Smooth muscle cell (in vitro differentiated cells): ENCODE results near the gene UBL5. TPM values are rescaled to one million over a fixed set of nuclear protein-coding genes. Genes with fewer than 3 reads are reported as not detected.

Source experiments
- DNase-seq: peaks from one replicate; lab custom pipeline; 2025; ENCODE audit not compliant: unreplicated experiment; lab: John Stamatoyannopoulos, UW
- H2AFZ ChIP-seq: fragments of 200-600 bp; sonication (generic); 2 replicates; pipeline ENCODE4 v1.6.0; 2016; ENCODE audit warnings: antibody characterized with exemption, low read depth, mild to moderate bottlenecking
- H3F3A ChIP-seq: fragments of 200-600 bp; sonication (generic); 2 replicates; pipeline ENCODE4 v1.6.0; 2017; ENCODE audit warnings: antibody characterized with exemption, low read depth
- H3K27ac ChIP-seq: fragments of 200-600 bp; sonication (generic); 2 replicates; pipeline ENCODE4 v1.5.1; 2016; ENCODE audit warnings: low read depth, mild to moderate bottlenecking
- H3K27me3 ChIP-seq: fragments of 200-600 bp; sonication (generic); 2 replicates; pipeline ENCODE4 v1.6.1; 2016; ENCODE audit warnings: low read depth, mild to moderate bottlenecking
- H3K36me3 ChIP-seq: fragments of 200-600 bp; sonication (generic); 2 replicates; pipeline ENCODE4 v1.5.1; 2016; ENCODE audit warnings: low read depth
- H3K4me1 ChIP-seq: fragments of 200-600 bp; sonication (generic); 2 replicates; pipeline ENCODE4 v1.5.1; 2016; ENCODE audit warnings: low read depth
- H3K4me2 ChIP-seq: fragments of 200-600 bp; sonication (generic); 2 replicates; pipeline ENCODE4 v1.6.0; 2016; ENCODE audit warnings: mild to moderate bottlenecking
- H3K4me3 ChIP-seq: fragments of 200-600 bp; sonication (generic); 2 replicates; pipeline ENCODE4 v1.5.1; 2016; ENCODE audit warnings: mild to moderate bottlenecking
- H3K79me2 ChIP-seq: fragments of 200-600 bp; sonication (generic); 2 replicates; pipeline ENCODE4 v1.6.0; 2016; ENCODE audit warnings: low read depth, mild to moderate bottlenecking
- H3K9ac ChIP-seq: fragments of 200-600 bp; sonication (generic); 2 replicates; pipeline ENCODE4 v1.6.0; 2016; ENCODE audit warnings: low read depth
- H3K9me3 ChIP-seq: fragments of 200-600 bp; sonication (generic); replicated peaks from 2 replicates; pipeline ENCODE4 v1.5.1; 2016; ENCODE audit warnings: low read depth
- H4K20me1 ChIP-seq: fragments of 200-600 bp; sonication (generic); 2 replicates; pipeline ENCODE4 v1.6.0; 2016; ENCODE audit warnings: low read depth
- WGBS: methylation state at CpG from one replicate; pipeline ENCODE4 v1.1.7; 2016; ENCODE audit warnings: low lambda C conversion rate; 5-methylcytosine and 5-hydroxymethylcytosine counted together
- polyA plus RNA-seq: library from polyadenylated mRNA; unstranded; fragments of >200 nt; fragmentation: Nextera tagmentation; extraction: Ambion mirVana; gene quantifications from 2 replicates; pipeline ENCODE4 v1.2.1, GENCODE V29; 2016
- total RNA-seq: library from RNA; depleted of rRNA; stranded (reverse); fragments of >200 nt; gene quantifications from 2 replicates; pipeline ENCODE4 v1.2.3, GENCODE V29; 2014
- TF ChIP-seq, protein P1 (sequence below): fragments of 200-600 bp; sonication (generic); IDR thresholded peaks from 2 replicates; pipeline ENCODE4 v1.5.1; 2017; ENCODE audit warnings: borderline replicate concordance, mild to moderate bottlenecking, antibody characterized with exemption; ENCODE audit not compliant: insufficient read depth, poor library complexity, severe bottlenecking

The UBL5 gene
- total and polyA plus RNA-seq, 2 experiments from 2014 or later, result 574 to 848 TPM

GRCh38 chr19:9872618-9873242, 45.0 kb downstream of the UBL5 start:
- TF ChIP-seq, protein P1, sequence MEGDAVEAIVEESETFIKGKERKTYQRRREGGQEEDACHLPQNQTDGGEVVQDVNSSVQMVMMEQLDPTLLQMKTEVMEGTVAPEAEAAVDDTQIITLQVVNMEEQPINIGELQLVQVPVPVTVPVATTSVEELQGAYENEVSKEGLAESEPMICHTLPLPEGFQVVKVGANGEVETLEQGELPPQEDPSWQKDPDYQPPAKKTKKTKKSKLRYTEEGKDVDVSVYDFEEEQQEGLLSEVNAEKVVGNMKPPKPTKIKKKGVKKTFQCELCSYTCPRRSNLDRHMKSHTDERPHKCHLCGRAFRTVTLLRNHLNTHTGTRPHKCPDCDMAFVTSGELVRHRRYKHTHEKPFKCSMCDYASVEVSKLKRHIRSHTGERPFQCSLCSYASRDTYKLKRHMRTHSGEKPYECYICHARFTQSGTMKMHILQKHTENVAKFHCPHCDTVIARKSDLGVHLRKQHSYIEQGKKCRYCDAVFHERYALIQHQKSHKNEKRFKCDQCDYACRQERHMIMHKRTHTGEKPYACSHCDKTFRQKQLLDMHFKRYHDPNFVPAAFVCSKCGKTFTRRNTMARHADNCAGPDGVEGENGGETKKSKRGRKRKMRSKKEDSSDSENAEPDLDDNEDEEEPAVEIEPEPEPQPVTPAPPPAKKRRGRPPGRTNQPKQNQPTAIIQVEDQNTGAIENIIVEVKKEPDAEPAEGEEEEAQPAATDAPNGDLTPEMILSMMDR, result no peak
- no peak for DNase-seq
- Histone ChIP-seq H3K9ac (no peak overlapping the region), H3K9me3 (no peaks in the 10 kb centered on the region), H3K36me3 (no peaks in the 10 kb centered on the region), H4K20me1 (no peaks in the 10 kb centered on the region), H3K27me3 (no peaks in the 10 kb centered on the region), H3K79me2 (no peaks in the 10 kb centered on the region), H3K4me3 (no peak overlapping the region), H3F3A (no peaks in the 10 kb centered on the region), H3K4me1 (no peaks in the 10 kb centered on the region), H2AFZ (no peak overlapping the region), H3K4me2 (no peak overlapping the region), H3K27ac (no peak overlapping the region)
- WGBS, result 96% methylated on average over 8 of the region's 8 CpGs

DNA sequence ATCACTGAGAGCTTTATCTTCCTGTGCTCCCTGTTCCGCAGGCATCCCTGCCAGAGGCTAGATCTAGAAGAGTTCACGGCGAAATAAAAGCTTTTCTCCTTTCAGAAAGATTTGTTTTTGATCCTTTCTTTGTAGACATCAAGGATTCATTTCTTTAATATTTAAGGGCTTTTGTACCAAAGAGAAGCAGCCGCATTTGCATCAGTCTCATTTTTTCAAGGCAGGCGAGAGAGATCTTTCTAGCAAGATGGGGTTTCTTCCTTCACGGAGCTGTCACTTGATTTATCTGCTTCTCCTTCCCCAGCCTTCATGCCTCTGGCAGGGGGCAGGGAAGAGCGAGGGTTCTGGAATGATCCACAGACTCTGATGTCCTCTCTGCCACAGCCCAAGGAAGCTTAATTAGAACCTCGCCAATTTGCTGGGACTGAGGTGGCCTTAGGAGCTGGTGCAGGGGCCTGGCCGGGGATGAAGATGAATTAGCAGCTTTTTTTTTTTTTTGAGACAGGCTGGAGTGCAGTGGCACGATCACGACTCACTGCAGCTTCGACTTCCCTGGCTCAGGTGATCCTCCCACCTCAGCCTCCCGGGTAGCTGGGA, 47.4 kb downstream of the UBL5 start:
- Histone ChIP-seq H2AFZ (no peak overlapping the region), H3K79me2 (no peaks in the 10 kb centered on the region), H4K20me1 (peaks cover 2% of the 10 kb centered on the region), H3K4me2 (no peak overlapping the region), H3K9me3 (no peaks in the 10 kb centered on the region), H3K4me1 (no peaks in the 10 kb centered on the region), H3K27ac (no peak overlapping the region), H3K4me3 (no peak overlapping the region), H3F3A (no peaks in the 10 kb centered on the region), H3K9ac (no peak overlapping the region), H3K36me3 (no peaks in the 10 kb centered on the region), H3K27me3 (no peaks in the 10 kb centered on the region)
- TF ChIP-seq, protein P1, result no peak
- 78% methylated on average over 13 of the region's 13 CpGs for WGBS
- DNase-seq, result no peak

- Histone ChIP-seq H3K27me3 (no peaks in the 10 kb centered on the region), H3K4me1 (no peaks in the 10 kb centered on the region), H3K27ac (no peak overlapping the region), H3K36me3 (no peaks in the 10 kb centered on the region), H2AFZ (no peak overlapping the region), H3K9ac (no peak overlapping the region), H4K20me1 (peaks cover 4% of the 10 kb centered on the region), H3F3A (no peaks in the 10 kb centered on the region), H3K9me3 (no peaks in the 10 kb centered on the region), H3K79me2 (no peaks in the 10 kb centered on the region), H3K4me2 (no peak overlapping the region), H3K4me3 (no peak overlapping the region)
- 75% methylated on average over 5 of the region's 5 CpGs for WGBS
- no peak for DNase-seq
- TF ChIP-seq, protein P1, result no peak
Observed at GRCh38 chr19:9875796-9876195, 48.1 kb downstream of the UBL5 start.
